HG02588 (cell line): ENCODE data around the gene MRPL53.
"Not testable (repeated sequence)": the region's sequence is repeated elsewhere in the genome, so short reads cannot be mapped to it uniquely, and the experiment has no call there.

Experiments
- ATAC-seq: cut with Tn5 transposase; IDR thresholded peaks from one replicate; pipeline ENCODE4 v1.9.1; 2021; ENCODE audit warnings: mild to moderate bottlenecking, moderate library complexity; ENCODE audit not compliant: unreplicated experiment

Gene MRPL53

DNA sequence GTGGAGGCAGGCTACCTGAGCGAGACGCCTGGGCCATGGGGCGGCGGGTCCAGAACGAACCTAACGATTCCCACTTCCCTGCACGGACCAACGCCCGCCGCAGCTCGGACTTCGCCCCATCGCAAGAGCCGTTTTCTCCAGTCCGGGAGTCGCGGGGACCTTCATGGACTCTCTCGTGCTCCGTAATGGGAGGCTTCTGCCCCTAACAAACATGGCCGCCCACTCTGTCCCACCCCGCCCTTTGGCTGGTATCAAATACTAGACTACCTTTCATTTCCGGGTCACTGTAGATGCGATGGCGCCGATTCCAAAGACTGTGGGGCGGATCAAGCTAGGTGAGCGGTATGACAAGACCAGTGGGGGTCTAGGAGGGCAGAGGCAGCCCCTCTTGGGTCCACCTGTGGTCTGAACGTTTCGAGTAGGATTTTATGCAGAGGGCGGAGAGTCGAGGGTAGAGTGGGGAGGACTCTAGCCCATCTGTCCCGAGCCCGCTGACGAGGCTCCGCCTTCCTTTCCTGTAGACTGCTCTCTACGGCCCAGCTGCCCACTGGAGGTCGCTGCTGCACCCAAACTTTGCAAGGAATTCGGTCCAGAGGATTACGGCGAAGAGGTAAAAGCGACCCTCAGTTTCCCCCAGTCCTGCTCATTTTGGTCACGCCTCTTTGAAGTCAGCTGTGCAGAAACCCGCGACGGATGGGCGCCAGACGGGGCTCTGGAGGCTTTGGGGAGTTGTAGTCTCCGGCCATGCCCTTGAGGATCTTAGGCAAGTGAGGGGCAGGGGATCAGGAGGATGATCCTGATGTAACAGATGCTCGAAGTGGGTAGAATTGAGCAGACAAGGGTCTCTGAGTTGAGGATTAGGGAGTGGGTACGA, 10.6 kb upstream of the MRPL53 start, which contains the start of the genes CCDC142 and TTC31:
TSS of gene CCDC142 (minus strand) at position 198 of the 874 bp plus-strand sequence. CDS start at position 37, 161 bp downstream.
TSS of gene TTC31 (plus strand) at position 281 of the 874 bp plus-strand sequence. CDS start at position 296, 15 bp downstream.
- peak; percentile 86 for ATAC-seq

DNA sequence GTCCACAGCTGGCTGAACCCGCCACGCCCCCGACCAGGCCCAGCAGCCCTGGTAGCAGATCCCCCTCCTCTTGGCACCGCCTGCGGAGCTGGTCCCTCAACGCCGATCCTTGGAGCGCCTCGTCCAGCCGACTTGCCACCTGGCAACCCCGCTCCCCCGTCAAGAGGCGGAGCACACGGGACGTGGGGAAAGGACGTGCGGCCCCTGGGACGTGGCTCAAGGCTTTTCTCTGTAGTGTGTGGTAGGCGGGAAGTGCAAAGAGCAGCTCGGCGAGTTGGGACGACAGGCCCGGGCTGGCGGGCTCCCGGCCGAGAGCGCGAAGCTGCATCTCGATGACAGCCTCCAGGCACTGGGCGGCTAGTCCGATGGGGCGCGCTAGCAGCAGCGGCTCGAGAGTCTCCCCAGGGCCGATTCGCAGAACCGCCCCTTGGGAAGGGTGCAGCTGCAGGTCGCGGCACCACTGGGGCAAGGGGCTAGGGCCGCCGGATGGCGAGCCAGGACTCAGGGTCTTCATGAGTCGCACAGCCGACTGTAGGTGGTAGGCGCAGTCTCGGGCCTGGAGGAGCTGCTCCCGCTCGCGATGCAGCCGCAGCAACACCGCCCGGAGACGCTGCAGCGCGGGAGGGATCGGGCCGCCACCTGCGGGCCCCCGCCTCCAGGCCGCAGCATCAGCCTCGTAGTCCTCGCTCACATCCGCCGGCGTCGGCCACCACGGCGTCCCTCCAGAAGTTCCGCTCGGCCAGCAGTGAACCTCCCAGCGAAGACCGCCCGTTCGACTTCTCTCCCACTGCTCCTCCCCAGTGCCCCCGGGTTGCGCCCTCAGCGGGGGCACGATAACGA, 9.7 kb upstream of the MRPL53 start:
- peak; percentile 42 for ATAC-seq

DNA sequence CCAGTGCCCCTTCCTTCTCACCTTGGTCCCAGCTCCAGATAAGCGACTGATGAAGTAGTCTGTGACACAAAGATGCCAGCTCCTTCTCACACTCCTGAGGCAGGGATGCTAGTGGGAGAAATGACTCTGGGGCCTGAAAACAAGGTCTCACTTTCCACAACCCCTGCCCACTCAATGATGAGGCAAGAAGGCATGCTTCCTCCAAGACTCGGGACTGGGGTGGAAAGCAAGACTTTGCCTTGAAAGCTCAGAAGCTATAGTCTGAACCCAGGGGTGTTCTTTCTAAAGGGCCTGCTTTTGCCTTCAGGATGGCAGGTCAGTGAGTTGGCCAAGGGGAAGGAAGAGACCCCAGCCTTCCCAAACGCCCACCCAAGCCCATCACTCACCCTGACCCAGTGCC, 9.0 kb upstream of the MRPL53 start:
- no peak for ATAC-seq

DNA sequence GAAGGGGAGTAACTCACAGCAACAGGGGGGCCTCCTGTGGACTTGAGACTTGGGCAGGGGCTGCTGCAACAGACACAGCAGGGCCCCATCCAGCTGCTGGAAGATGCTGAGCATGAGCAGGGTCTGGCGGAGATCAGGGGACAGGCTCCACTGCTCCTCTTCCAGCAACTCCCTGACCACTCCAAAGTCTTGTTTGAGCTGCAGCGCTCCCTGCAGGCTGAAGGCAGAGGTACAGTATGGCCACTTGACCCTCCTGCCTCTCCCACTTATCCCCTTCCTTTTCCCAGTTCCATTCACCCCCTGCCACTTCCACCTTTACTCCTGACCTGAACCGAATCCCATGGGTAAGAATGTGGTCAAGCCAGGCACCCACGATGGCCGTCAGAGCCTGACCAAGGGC, 2.4 kb upstream of the MRPL53 start:
- no peak for ATAC-seq

DNA sequence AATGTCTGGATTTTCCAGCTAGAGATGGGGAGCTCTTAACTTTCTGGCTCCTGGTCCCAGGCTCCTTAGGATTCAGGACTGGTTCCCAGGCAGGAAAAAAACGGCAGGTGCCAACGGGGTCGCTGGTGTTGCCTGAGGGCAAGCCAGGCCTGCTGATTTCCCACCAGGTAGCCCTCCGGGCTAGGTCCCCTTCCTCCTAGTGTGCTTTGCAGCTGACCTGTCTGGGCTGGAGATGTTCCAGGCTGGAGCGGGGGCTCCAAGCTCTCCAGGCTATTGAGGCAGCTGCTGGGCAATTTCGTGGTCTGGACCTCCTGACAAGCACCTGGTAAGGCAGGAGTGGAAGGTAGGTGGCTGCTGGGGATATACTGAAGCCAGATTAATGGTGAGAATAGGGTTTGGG, 2.0 kb upstream of the MRPL53 start:
- ATAC-seq, result no peak

DNA sequence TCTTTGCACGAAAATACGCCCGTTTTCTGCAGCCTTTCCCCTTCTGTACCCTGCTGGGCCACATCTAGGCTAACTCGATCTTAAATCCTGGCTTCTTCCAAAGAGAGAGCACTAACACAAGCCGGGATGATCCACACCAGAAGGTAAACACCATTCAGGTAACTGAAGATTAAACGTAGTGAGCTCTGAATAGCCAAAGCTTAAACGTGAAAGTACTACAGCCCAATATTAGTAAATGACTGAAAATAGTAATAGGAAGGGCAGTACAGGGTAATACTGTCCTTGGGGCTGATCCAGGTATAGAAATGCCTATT, 422 bp upstream of the MRPL53 start:
- no peak for ATAC-seq

DNA sequence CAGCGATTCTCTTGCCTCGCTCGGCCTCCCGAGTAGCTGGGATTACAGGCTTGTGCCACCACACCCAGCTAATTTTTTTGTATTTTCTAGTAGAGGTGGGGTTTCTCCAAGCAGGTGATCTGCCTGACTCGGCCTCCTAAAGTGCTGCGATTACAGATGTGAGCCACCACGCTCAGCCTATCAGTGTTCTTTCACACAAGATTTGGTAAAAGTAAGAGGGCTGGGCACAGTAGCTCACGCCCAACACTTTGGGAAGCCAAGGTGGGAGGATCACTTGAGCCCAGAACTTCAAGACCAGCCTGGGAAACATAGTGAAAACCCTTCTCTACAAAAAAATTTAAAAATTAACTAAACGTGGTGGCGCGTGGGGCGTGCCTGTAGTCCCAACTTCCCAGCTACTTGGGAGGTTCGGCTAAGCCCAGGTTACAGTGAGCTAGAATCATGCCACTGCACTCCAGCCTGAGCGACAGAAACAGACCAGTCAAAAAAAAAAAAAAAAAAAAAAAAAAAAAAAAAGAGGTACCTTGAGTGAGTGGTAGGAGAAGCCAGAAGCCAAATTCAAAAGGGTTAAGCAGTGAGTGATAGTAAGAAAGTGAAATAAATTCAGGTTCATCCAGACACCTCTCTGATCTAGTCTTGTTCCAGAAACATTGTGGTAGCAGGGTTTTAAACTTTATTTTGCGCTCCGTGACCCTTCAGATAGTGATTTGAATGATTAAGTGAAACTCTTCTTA, 981 bp downstream of the MRPL53 start:
- no peak for ATAC-seq

DNA sequence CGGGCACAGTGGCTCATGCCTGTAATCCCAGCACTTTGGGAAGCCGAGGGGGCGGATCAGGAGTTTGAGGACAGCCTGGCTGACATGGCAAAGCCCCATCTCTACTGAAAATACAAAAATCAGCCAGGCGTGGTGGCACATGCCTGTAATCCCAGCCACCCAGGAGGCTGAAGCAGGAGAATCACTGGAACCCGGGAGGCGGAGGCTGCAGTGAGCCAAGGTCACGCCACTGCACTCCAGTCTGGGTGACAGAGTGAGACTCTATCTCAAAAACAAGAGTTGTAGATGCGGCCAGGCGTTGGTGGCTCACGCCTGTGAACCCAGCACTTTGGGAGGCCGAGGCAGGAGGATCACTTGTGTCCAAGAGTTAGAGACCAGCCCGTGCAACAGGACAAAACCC, 1.7 kb downstream of the MRPL53 start:
- ATAC-seq, result not testable (repeated sequence)

DNA sequence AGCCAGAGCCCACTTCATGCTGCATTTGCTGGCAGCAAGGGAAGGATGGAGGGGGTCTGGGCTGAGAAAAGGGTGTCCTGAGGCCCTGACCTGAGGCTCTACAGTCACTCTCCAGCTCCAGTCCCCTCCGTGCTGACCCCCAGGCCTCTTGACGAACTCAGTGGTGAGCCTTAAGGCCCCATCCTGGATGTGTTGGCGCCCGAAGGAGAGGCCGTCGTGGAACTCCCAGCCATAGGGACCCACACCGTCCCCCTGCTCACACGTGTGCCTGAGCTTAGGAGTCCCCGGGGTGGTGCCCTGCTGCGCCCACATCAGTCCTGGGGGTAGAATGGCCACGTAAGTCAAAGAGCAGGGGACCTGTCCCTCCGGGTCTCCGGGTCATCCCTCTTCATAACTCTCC, 8.1 kb downstream of the MRPL53 start:
- ATAC-seq, result no peak

DNA sequence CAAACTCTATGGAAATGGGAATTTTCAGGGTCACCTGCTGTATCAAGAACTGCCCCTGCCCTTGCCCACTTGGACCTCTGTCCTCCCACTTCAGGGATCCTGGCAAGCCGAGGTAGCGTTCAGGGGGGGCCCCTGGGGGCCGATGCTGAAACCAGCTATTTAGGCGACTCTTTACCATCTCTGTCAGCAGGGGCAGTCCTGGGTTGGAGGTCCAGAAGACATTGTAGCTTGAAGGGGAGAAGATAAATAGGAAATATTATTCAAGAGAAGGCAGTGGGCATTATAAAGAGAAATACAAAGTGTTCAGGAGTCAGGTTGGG, 9.7 kb downstream of the MRPL53 start:
- ATAC-seq, result no peak

DNA sequence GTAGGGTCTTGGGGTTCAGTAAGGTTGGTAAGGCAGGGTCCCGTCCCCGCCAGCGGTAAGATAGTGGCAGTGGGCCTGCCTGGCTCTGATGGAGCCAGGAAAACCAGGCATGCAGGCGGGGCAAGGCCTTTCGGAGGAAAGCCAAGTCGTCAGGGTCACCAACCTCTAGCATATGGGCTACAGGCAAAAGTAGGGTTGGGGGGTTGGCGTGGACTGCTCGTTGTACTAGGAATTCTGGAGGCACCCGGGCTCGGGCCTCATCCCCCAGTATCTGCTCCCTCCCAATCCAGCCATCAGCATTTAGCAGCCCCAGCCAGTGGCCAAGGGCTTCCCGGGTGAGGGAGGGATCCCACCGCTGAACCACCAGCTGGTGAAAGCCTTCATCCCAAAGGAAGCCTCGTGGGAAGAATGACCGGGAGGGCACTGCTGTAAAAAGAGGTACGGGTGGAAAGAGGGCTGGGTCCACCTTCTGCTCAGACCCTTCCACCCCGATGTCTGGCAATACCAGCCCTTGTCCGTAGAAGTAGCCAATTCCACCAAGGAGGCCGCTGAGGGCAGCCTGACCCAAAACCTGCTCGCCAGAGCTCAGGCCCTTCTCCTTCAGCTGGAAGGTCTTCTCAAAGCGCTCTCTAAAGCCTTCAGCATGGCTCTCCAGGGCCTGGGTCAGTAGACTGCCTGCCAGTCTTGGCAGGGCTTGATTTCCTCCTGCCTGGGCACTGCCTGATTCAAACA, 10.3 kb downstream of the MRPL53 start:
- ATAC-seq, result no peak

DNA sequence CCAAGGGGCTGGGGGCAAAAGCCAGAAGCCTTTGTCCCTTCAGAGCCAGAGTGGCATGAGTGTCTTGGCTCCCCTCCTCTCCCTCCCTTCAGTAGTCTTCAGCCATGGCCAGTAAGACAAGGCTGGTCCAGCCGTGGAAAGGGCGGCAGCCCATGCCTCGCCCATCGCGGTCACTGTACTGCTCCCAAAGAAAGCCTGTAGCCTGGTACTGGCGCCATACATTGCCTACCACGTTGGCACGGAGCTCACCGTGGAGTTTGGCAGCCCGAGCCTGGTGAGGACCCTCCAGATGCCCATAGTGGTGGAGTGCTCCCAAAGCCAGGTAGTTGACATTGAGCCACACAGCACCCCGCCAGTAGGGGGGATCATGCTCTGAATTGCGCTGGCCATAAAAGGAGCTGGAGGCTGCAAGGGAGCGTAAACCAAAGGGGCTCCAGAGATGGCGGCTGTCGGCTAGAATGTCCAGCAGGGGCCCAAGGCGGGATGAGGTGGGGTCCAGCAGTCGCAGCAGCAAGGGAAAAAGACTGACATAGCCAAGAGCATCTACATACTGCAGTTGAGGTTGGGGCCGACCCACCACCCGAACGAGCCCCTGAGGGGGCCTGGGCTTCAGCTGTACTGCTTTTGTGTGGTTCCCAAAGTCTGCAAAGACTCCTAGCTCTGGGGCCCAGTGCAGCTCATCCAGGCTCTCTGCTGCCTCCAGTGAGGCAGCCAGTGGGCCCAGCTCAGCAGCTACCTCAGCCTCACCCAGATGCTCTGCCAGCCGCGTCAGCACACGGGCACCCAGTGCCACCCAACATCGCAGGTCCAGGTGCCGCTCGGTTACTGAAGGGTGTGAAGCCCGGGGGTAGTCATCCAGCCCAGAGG, 11.1 kb downstream of the MRPL53 start:
- no peak for ATAC-seq

DNA sequence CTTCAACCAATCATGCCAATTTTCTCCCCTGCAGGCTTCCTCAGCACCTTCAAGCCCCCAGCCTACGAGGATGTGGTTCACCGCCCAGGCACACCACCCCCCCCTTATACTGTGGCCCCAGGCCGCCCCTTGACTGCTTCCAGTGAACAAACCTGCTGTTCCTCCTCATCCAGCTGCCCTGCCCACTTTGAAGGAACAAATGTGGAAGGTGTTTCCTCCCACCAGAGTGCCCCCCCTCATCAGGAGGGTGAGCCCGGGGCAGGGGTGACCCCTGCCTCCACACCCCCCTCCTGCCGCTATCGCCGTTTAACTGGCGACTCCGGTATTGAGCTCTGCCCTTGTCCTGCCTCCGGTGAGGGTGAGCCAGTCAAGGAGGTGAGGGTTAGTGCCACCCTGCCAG, 12.3 kb downstream of the MRPL53 start:
- not testable (repeated sequence) for ATAC-seq

DNA sequence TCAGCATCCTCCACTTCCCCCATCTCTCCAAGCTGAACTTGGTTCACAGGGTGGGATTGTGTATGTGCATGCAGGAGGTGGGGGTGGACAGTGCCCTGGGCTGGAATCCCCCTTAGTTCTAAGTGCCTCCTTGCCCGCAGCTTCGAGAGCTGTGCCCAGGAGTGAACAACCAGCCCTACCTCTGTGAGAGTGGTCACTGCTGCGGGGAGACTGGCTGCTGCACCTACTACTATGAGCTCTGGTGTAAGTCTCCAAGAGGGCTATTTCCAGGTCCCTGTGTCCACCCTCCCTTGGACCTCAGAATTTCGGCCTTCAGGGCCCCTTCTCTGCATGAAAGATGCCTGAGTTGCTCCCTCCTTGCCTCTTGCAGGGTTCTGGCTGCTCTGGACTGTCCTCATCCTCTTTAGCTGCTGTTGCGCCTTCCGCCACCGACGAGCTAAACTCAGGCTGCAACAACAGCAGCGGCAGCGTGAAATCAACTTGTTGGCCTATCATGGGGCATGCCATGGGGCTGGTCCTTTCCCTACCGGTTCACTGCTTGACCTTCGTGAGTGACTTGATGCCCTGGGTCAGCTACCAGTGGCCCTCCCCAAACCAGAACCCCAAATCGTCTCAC, 12.9 kb downstream of the MRPL53 start:
- ATAC-seq, result not testable (repeated sequence)

DNA sequence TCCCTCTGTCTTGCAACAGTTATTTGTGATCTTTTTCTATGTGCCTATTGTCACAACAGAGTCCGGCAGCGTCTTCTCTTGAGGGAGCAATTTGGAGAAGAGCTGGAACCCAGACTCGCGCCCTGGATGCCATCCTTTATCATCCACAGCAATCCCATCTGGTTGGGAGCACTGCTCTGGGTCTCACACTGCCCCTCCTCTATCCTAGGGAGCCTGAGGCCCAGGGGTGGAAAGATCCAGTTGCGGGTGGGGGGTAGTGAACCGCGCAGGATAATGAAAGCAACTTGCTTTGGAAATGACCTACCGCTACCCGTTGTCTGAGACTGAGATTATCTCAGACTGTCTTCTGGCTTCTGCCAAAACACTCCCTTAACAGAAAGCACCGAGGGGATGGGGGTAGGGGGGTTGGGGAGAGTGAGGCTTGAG, 13.5 kb downstream of the MRPL53 start:
- no peak for ATAC-seq

DNA sequence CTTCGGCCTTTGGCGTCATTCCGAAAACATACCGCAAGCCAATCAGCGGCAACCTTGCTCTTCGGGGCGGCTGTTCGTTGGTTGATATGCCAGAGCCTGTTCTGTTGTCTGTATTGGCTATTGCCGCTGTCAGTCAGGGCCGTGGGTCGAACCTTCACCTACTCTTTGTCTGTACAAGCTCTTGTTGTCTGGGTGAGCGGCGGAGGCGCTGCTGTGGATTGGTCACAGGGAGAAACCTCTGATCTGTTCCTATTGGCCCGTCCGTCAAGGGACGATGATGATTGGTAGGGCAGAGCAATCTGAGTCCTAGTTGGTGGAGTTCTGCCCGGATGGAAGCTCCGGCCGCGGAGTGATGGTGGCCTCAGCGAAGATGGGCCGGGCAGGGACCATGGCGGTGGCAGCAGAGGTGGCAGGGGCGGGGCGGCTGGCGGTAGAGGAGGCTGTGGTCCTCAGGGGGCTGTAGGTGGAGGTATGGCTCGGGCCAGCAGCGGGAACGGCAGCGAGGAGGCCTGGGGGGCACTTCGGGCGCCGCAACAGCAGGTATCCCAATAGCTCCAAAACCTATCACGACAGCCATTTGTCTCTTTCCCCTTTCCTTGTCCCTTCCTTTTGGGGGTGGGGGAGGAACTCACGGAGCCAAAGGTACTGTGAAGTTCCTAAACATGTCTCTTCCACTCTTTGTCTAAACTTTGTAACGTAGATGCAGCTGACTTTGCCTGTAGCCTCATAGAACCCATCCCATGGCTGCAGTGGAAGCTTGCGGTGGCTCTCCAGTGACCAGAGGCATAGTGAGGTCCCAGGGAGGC, 14.1 kb downstream of the MRPL53 start, which contains the start of gene WBP1:
TSS of gene WBP1 (plus strand) at position 307 of the 806 bp plus-strand sequence. CDS start at position 472, 165 bp downstream.
- peak; percentile 80 for ATAC-seq

DNA sequence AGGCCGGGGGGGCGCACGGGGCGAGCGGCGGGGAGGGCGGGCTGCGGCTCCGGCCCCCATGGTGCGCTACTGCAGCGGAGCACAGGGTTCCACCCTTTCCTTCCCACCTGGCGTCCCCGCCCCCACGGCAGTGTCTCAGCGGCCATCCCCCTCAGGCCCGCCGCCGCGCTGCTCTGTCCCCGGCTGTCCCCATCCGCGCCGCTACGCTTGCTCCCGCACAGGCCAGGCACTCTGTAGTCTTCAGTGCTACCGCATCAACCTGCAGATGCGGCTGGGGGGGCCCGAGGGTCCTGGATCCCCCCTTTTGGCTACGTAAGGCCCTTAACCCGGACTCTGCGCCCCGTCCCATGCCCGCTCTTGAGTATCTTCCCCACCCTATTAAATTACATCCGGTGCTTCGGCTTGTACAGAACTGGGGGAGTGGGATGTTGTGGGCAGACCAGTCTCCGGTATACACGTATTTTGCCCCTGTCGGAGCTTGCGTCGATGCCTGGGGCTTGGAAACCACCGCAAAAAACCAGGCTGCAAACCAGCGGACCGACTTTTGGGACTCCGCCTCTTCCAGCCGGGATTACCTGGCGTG, 14.8 kb downstream of the MRPL53 start:
- peak; percentile 28 for ATAC-seq

DNA sequence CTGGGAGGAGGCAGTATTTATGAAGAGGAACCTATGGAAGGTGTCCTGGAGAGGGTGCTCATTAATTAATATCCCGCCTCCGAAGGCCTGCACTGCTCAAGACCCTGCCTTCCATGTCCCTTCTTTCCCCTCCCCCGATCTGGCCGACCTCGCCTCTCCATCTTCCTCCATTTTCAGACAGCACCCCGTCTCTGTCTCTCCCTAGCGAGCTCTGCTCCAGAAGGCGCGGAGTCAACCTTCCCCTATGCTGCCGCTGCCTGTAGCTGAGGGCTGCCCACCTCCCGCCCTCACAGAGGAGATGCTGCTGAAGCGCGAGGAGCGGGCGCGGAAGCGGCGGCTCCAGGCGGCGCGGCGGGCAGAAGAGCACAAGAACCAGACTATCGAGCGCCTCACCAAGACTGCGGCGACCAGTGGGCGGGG, 15.3 kb downstream of the MRPL53 start:
- no peak for ATAC-seq
